GM18520 (cell line): ENCODE measurements around the gene RASSF1.

Experiments used
- ATAC-seq: cut with Tn5 transposase; IDR thresholded peaks from one replicate; pipeline ENCODE4 v1.9.1; 2021; ENCODE audit not compliant: unreplicated experiment

Gene RASSF1

GRCh38 chr3:50345586-50346234 is 5.1 kb upstream of the RASSF1 start, which contains the start of gene ZMYND10:
TSS of gene ZMYND10 (minus strand) at chr3:50345732. CDS start at chr3:50345579, 153 bp downstream.
- no peak for ATAC-seq

DNA sequence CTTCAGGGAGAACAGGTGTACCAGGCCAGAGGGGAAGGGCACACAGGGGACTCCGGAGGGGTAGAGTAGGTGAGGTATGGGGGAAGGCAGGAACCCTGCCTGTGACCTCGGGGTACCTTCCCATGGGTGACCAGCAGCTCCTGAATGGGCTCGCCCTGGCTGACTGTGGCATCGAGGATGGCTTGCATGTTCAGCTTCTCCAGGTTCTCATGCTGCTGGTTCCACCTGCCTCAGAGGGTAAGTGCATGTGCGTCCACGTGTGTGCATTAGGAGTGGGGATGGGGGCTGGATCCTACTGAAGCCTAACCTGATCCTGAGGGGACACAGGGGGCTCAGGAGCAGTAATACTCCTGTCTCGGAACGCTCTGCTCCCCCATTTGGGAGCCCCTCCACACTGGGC is 4.4 kb upstream of the RASSF1 start:
- no peak for ATAC-seq

DNA sequence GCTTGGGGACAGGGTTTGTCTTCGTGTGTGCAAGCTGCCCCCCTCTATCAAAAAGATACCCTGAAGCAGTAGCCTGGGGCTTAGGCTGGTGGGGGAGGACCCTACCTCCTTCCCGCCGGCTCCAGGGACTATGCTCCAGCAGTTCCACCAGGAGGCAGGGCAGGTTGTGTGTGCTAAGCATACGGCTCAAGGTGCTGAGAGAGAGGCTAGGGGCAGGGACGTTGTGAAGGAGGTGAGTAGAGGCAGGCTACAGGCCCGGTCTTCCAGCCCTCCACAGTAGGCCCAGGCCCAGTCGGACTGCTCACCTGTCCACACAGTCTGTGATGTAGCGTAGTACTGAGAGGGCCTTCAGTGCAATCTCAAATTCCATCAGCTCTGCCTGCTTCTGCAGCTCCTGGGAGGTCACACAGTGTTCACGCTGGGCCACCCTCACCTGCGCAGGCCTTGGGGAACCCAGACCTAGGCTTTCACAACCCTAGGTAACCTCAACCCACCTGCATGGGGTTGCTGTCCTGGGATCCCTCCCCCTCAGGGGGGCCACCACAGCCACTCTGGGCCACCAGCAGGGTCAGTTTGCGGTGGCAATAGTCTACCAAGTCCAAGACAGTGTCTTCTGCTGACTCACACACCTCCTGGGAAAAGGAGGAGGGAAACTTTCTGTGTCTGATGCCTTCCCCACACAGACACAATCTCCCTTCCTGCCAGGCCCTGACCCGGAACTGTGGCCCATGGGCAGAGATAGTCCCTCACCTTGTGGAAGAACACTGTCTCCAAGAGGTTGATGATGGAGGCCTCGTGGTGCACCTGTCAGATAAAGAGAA is 2.4 kb upstream of the RASSF1 start:
- no peak for ATAC-seq

DNA sequence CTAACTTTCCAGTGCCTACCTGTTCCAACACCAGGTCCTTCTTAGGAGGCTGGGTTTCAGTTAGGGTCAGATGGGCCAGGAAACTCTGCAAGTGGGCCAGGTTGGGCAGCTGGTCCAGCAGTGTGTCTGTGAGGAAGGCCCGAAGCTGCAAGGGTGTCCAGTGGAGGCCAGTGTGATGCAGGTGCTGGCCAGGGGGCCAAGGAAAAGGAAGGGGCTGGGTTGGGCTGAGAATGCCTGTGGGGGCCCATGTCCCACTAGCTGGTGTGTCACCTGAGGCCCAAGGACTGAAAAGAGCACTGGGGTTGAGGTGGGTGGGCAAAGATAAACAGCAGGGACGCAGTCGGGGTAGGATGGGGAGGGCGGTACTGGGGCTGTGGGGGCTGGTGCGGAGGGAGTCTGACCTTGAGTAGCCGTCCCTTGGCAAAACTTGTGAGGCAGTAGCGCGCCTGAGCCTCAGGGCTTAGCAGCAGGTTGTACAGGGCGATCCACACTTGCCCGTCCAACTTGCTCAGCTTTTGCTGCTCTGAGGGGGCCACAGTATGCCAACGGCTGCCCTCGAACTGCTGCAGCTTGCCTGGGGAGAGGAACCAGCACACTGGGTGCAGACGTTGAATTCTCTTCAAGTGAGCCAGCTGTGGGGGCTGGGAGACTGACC is 1.5 kb upstream of the RASSF1 start:
- no peak for ATAC-seq

DNA sequence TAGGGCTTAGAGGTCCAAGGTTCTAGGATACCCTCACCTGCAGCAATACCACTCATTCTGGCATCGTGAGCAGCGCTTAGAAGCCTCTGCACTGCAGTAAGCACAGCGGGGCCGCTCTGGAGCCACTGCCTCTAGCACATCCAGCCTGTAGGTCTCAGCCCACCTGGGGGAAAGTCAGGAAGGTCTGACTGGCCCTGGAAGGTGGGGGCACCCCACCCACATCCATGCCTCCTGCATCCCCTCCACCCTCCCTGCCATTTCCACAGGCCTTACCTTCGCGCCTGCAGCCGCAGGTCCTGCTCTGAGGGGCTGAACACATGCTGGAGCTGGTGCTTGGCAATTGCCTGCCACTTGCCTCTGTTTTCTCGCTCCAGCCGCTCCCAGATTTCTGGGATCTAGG is 901 bp upstream of the RASSF1 start:
- ATAC-seq = no peak

DNA sequence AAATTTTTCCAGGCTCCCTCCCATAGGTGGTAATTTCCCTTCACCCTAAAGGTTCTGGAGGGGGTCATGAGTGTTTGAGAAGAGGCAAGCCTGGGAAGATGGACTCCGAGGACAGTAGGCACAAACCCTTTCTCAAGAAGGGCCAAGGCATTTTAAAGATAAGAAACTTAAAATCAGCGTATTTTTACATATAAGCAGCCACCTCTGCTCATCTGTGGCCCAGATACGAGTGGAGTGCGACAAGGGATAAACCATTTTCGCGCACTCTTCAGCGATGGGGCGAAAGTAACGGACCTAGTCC is 539 bp downstream of the RASSF1 start:
- ATAC-seq = no peak

GRCh38 chr3:50339485-50340146 is 1.0 kb downstream of the RASSF1 start:
- no peak for ATAC-seq

DNA sequence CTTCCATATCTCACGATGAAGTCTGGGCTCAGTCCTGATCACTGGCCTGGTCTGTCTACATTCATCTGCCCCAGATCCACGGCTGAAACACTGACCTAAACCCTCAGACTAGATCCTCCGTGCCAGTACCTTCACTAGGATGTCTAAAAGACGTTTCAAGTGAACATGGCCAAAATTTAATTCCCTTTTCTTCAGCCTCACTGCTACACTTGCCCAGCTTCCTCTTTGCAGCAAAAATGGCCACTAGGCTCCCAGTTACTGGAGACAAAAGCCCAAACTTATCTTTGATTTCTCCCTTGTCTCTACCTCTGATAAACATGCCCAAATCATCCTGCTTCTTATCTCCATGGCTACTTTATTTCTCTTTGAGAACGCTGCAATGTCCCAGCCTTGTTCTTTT is 1.7 kb downstream of the RASSF1 start:
- no peak for ATAC-seq

DNA sequence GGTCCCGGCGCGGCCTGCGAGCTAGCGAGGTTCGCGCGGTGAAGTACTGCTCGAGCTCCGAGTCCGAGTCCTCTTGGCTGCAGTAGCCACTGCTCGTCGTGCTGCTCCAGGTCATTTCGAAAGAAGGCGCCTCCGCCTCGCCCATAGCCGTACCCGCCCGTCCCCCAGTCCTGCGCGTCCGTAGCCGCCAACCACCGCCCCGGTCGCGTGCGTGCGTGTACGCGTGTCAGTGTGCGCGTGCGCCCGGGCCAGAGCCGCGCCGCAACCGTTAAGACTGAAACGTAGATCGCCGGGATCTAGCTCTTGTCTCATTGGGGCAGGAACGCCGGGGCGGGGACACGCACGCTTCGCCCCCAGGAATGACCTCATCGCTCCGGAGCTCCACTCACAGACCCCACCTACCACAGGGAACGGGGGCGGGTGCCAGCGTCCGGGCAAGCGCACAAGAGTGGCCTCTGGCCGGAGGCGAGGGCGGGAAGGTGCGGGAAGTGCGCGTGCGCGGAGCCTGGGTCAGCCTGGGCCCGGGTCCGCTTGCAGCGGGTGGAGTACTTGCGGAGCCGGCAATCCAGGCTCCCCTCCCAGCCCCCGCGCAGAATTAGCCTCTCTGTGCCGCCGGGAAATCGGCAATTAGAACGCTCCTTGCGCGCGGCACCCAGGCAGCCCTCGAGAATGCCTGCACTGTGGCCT is 3.3 kb downstream of the RASSF1 start:
- peak; percentile 72 for ATAC-seq

GRCh38 chr3:50336452-50337174 is 4.0 kb downstream of the RASSF1 start:
- ATAC-seq = peak; percentile 19

- no peak for ATAC-seq
Observed at GRCh38 chr3:50334339-50335075, 6.1 kb downstream of the RASSF1 start.

DNA sequence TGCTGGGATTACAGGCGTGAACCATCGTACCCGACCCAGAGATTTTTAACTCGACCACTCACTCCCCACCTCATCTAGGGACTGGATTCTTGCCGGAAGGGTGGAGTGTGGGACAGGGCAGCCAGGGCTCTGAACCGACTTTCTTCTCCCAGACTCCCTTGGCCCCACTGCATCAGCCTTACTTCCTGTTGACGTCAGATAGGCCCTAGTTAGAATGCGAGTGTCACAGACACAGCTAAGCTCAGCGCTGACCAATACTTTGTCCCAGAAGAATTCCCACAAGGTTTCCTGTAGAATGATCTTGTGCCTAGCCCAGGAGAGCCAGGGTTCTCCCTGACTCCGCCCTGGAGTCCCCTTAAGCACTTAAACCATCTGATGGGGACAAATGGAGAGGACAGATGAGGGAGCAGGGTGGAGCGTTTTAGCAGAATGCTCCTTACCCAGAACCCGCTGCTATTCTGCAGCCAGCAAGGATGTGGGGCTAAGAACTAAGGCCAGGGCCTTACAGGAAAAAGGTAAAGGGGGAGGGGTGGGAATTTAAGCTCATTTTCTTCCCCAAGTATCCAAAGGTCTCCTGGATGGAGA is 6.8 kb downstream of the RASSF1 start:
- no peak for ATAC-seq

- no peak for ATAC-seq
Observed at GRCh38 chr3:50331364-50331907, 9.2 kb downstream of the RASSF1 start.

GRCh38 chr3:50330330-50330729 is 10.3 kb downstream of the RASSF1 start:
- ATAC-seq = no peak

- ATAC-seq = peak; percentile 76
Observed at GRCh38 chr3:50327943-50328691, 12.5 kb downstream of the RASSF1 start, which contains the start of gene TUSC2. TSS of gene TUSC2 (minus strand) at chr3:50328223. CDS start at chr3:50328099, 124 bp downstream.

GRCh38 chr3:50327129-50327528 is 13.5 kb downstream of the RASSF1 start:
- ATAC-seq = no peak

DNA sequence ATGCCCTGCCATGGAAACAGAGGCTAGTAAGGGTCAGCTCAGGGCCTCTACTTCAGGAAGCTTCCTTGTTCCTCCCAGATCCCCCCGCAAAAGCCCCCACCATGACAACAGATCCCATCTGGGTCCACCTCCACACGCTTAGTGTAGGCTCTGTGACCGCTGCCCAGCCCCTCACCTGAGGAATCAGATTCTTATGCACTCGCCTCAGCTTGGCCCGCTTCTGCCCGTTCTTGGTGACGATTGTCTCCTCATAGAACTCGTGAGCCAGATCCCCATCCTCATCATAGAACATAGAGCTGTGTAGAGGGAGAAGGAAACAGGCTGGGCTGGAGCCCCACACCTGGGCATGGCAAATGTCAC is 14.5 kb downstream of the RASSF1 start:
- ATAC-seq = no peak

DNA sequence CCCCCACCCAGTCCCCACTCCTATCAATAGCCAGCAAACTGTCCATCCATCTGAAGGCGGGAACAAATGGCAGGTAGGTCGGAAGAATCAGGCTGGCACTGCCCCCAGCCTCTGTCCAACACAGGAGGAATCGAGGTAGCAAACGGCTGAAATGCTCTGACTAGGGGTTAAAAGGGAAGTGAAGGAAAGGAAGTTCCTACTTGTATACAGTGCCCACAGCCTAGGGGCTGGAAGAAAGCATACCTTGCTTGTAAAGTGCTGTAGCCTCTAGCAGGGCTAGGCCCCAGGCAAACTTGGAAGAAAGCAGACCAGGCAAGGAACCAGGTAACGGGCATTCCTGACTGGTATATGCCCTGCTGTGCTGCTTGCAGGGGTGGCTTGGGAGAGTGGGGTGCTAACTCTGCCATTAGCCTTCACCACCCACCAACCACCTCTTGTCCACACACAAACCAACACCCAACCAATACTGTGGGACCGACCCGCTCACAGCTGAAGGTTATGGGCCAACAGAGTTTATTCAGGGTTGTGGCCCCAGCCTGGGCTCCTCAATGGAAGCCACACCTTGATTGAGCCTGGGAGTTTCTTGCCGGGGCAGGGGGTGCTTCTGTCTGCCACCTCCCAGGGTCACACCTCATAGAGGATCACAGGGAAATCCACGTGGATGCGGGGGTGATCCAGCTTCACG is 15.0 kb downstream of the RASSF1 start:
- ATAC-seq = no peak
